CD4-positive, CD25-positive, alpha-beta regulatory T cell (primary cell): Measurements from ENCODE around the gene SNCG. TPM values are rescaled to one million over a fixed set of nuclear protein-coding genes. Genes with fewer than 3 reads are reported as not detected.
"Not testable (repeated sequence)": the region's sequence is repeated elsewhere in the genome, so short reads cannot be mapped to it uniquely, and the experiment has no call there.

ENCODE experiments used
- ATAC-seq, 2 donors: fragments of 150-1000 bp; cut with Tn5 transposase; one replicate each; pipeline ENCODE4 v1.10.0; 2021; ENCODE audit warnings: low read depth in 2 of 2, moderate number of reproducible peaks in 2 of 2, moderate library complexity in 1 of 2
- DNase-seq, 3 donors: peaks; one replicate each; pipeline versions ENCODE4 v3.0.0 to v3.0.0-alpha.2; 2012 to 2022; ENCODE audit warnings: mixed read lengths in 1 of 3
- H3K27ac ChIP-seq: one replicate; pipeline ENCODE4 v1.7.0; 2013; ENCODE audit warnings: mild to moderate bottlenecking, low read length; ENCODE audit not compliant: insufficient read depth, poor library complexity, severe bottlenecking
- H3K27me3 ChIP-seq: one replicate; pipeline ENCODE4 v1.7.0; 2013; ENCODE audit warnings: low read length; ENCODE audit not compliant: control insufficient read depth, insufficient read depth
- H3K36me3 ChIP-seq: one replicate; pipeline ENCODE4 v1.7.0; 2013; ENCODE audit warnings: mild to moderate bottlenecking, low read length, moderate library complexity; ENCODE audit not compliant: control insufficient read depth, insufficient read depth
- H3K4me1 ChIP-seq: 2 replicates; pipeline ENCODE4 v1.7.0; 2013; ENCODE audit warnings: mild to moderate bottlenecking, low read length; ENCODE audit not compliant: insufficient read depth, control insufficient read depth, poor library complexity, severe bottlenecking
- H3K4me3 ChIP-seq: one replicate; pipeline ENCODE4 v1.7.0; 2013; ENCODE audit warnings: low read depth, mild to moderate bottlenecking, low read length, moderate library complexity
- H3K9me3 ChIP-seq, 2 experiments: 1 replicate in 1 of 2; 2 replicates in 1 of 2; pipeline ENCODE4 v1.7.0; 2013; ENCODE audit warnings: low read length in 2 of 2, mild to moderate bottlenecking in 1 of 2, moderate library complexity in 1 of 2; ENCODE audit not compliant: control insufficient read depth in 2 of 2
- H3K27ac Mint-ChIP-seq, 3 donors: one replicate each; pipeline ENCODE4 v1.8.0; 2020 to 2022; ENCODE audit warnings: mild to moderate bottlenecking in 3 of 3, mixed read lengths in 3 of 3, moderate library complexity in 2 of 3
- H3K27me3 Mint-ChIP-seq: one replicate; pipeline ENCODE4 v1.8.0; 2022; ENCODE audit warnings: mild to moderate bottlenecking, mixed read lengths
- H3K36me3 Mint-ChIP-seq: one replicate; pipeline ENCODE4 v1.8.0; 2020; ENCODE audit warnings: mixed read lengths
- H3K4me1 Mint-ChIP-seq, 4 donors: one replicate each; pipeline ENCODE4 v1.8.0; 2020 to 2022; ENCODE audit warnings: mixed read lengths in 4 of 4, mild to moderate bottlenecking in 1 of 4
- H3K4me3 Mint-ChIP-seq, 4 donors: one replicate each; pipeline ENCODE4 v1.8.0; 2020 to 2022; ENCODE audit warnings: mild to moderate bottlenecking in 4 of 4, mixed read lengths in 4 of 4, moderate library complexity in 3 of 4
- H3K9me3 Mint-ChIP-seq, 7 donors: one replicate each; pipeline ENCODE4 v1.8.0; 2020 to 2022; ENCODE audit warnings: mixed read lengths in 7 of 7, mild to moderate bottlenecking in 3 of 7, moderate library complexity in 2 of 7
- polyA plus RNA-seq, 4 donors: library from polyadenylated mRNA; unstranded; fragments of 300-500 nt; fragmentation: Illumina TruSeq; gene quantifications; one replicate each; pipeline ENCODE4 v1.2.3, GENCODE V29; 2021
- total RNA-seq: library from RNA; stranded (reverse); gene quantifications from one replicate; pipeline ENCODE4 v1.2.3, GENCODE V29; 2022

The SNCG gene
- total and polyA plus RNA-seq, 5 donors from 2014 or later = not detected

- no peaks in the 10 kb centered on the region for H3K4me1 Mint-ChIP-seq
- no peak overlapping the region for H3K4me3 Mint-ChIP-seq
- Histone ChIP-seq H3K27me3 (peaks cover 17% of the 10 kb centered on the region), H3K9me3 (no peaks in the 10 kb centered on the region), H3K36me3 (no peaks in the 10 kb centered on the region), H3K4me3 (no peak overlapping the region), H3K4me1 (no peaks in the 10 kb centered on the region), H3K27ac (no peak overlapping the region)
- no peak for ATAC-seq
- H3K27ac Mint-ChIP-seq = no peak overlapping the region
- no peak for DNase-seq
- no peaks in the 10 kb centered on the region for H3K36me3 Mint-ChIP-seq
- H3K27me3 Mint-ChIP-seq = peaks cover 50% of the 10 kb centered on the region
- no peaks in the 10 kb centered on the region for H3K9me3 Mint-ChIP-seq
Observed at GRCh38 chr10:86992929-86993328, 34.5 kb downstream of the SNCG start.

- not testable (repeated sequence) for DNase-seq, H3K36me3 ChIP-seq, H3K4me3 Mint-ChIP-seq, H3K36me3 Mint-ChIP-seq, H3K9me3 Mint-ChIP-seq, H3K27ac Mint-ChIP-seq, H3K4me1 Mint-ChIP-seq, H3K4me3 ChIP-seq, H3K9me3 ChIP-seq, H3K4me1 ChIP-seq, H3K27ac ChIP-seq, H3K27me3 ChIP-seq, ATAC-seq
- peaks cover 13% of the 10 kb centered on the region for H3K27me3 Mint-ChIP-seq
Observed at GRCh38 chr10:86999802-87000403, 41.5 kb downstream of the SNCG start.

- no peaks in the 10 kb centered on the region for H3K9me3 Mint-ChIP-seq
Observed at GRCh38 chr10:87000491-87000890, 42.1 kb downstream of the SNCG start.

DNA sequence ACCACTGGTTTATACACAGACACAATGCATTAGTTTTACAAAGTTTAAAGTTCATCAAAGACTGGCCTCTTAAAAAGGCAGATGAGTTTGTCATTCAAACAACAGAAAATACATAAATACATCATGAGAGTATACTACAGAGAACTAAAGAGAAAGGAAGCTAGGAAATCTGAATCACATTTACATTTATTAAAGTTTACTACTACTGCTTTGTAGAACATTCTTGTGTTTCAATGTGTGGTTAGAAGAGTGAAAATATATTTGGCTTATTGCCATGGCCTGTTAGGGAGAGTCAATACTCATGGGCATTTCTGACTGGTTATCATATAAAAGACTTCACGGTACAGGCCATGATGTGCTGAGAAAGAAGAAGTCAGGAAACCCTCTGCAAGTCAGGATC is 48.7 kb downstream of the SNCG start:
- not testable (repeated sequence) for H3K27me3 ChIP-seq, H3K27me3 Mint-ChIP-seq, H3K4me1 Mint-ChIP-seq, H3K9me3 Mint-ChIP-seq, H3K36me3 Mint-ChIP-seq, H3K9me3 ChIP-seq, ATAC-seq, H3K27ac Mint-ChIP-seq, H3K4me3 ChIP-seq, H3K4me1 ChIP-seq, H3K4me3 Mint-ChIP-seq, H3K27ac ChIP-seq, DNase-seq, H3K36me3 ChIP-seq

More at GRCh38 chr10:87000491-87000890, 42.1 kb downstream of the SNCG start:
- DNase-seq = no peak
- no peaks in the 10 kb centered on the region for H3K4me1 Mint-ChIP-seq
- no peak overlapping the region for H3K27ac Mint-ChIP-seq
- Histone ChIP-seq H3K4me1 (no peaks in the 10 kb centered on the region), H3K36me3 (no peaks in the 10 kb centered on the region), H3K4me3 (no peak overlapping the region), H3K27me3 (no peaks in the 10 kb centered on the region), H3K27ac (no peak overlapping the region), H3K9me3 (no peaks in the 10 kb centered on the region)
- H3K4me3 Mint-ChIP-seq = no peak overlapping the region
- peaks cover 13% of the 10 kb centered on the region for H3K27me3 Mint-ChIP-seq
- ATAC-seq = no peak
- H3K36me3 Mint-ChIP-seq = no peaks in the 10 kb centered on the region

- not testable (repeated sequence) for H3K4me3 Mint-ChIP-seq, H3K4me1 Mint-ChIP-seq, H3K36me3 Mint-ChIP-seq, H3K9me3 ChIP-seq, H3K36me3 ChIP-seq, H3K27me3 ChIP-seq, H3K4me3 ChIP-seq, H3K27ac ChIP-seq, H3K9me3 Mint-ChIP-seq, ATAC-seq, H3K27ac Mint-ChIP-seq, H3K27me3 Mint-ChIP-seq, DNase-seq, H3K4me1 ChIP-seq
Observed at GRCh38 chr10:87007674-87008073, 49.3 kb downstream of the SNCG start.

GRCh38 chr10:87008303-87008702 is 49.9 kb downstream of the SNCG start:
- H3K27me3 Mint-ChIP-seq, ATAC-seq: not testable (repeated sequence)

GRCh38 chr10:87009134-87009696 is 50.8 kb downstream of the SNCG start:
- not testable (repeated sequence) for H3K27me3 Mint-ChIP-seq, H3K4me1 ChIP-seq, ATAC-seq, H3K9me3 ChIP-seq, H3K27me3 ChIP-seq, H3K27ac ChIP-seq, DNase-seq, H3K36me3 ChIP-seq, H3K27ac Mint-ChIP-seq, H3K4me3 ChIP-seq, H3K4me1 Mint-ChIP-seq, H3K9me3 Mint-ChIP-seq, H3K4me3 Mint-ChIP-seq, H3K36me3 Mint-ChIP-seq

More at GRCh38 chr10:87008303-87008702, 49.9 kb downstream of the SNCG start:
- not testable (repeated sequence) for H3K9me3 ChIP-seq, H3K4me1 ChIP-seq, H3K9me3 Mint-ChIP-seq, H3K4me3 ChIP-seq, H3K27ac Mint-ChIP-seq, H3K4me1 Mint-ChIP-seq, H3K4me3 Mint-ChIP-seq, H3K36me3 ChIP-seq, H3K27me3 ChIP-seq, H3K27ac ChIP-seq, H3K36me3 Mint-ChIP-seq, DNase-seq
